Ovary (tissue), 9 donors: ENCODE measurements around the gene ELP4. TPM values are rescaled to one million over a fixed set of nuclear protein-coding genes. Genes with fewer than 3 reads are reported as not detected.

ENCODE experiments used
- DNase-seq, 5 donors: peaks; one replicate each; pipeline ENCODE4 v3.0.0-alpha.2; 2019 to 2020
- H3K27ac ChIP-seq, 2 donors: fragments of 200-600 bp; one replicate each; pipeline versions ENCODE4 v1.5.1 to v1.8.0; 2019 to 2022
- H3K27me3 ChIP-seq: fragments of 200-600 bp; one replicate; pipeline ENCODE4 v1.8.0; 2022
- H3K36me3 ChIP-seq: fragments of 200-600 bp; sonication (generic); one replicate; pipeline ENCODE4 v1.5.1; 2019
- H3K4me1 ChIP-seq: one replicate; pipeline ENCODE4 v1.8.1; 2013; ENCODE audit warnings: mild to moderate bottlenecking, moderate library complexity; ENCODE audit not compliant: insufficient read depth
- H3K4me3 ChIP-seq: fragments of 200-600 bp; sonication (generic); one replicate; pipeline ENCODE4 v1.5.1; 2017
- H3K9me3 ChIP-seq, 2 donors: fragments of 200-600 bp in 1 of 2; sonication (generic) in 1 of 2; one replicate each; pipeline versions ENCODE4 v1.5.1 to v1.8.1; 2013 to 2019; ENCODE audit warnings: mild to moderate bottlenecking in 1 of 2, moderate library complexity in 1 of 2
- CTCF ChIP-seq, 3 donors: fragments of 450-650 bp in 2 of 3; fragments of 200-600 bp in 1 of 3; IDR thresholded peaks; one replicate each; pipeline versions ENCODE4 v1.5.1 to v1.8.0; 2016 to 2022; ENCODE audit warnings: antibody characterized with exemption in 3 of 3, mild to moderate bottlenecking in 1 of 3
- EP300 ChIP-seq: sonication (generic); formaldehyde crosslinking; IDR thresholded peaks from one replicate; pipeline ENCODE4 v1.6.1; 2017; ENCODE audit warnings: antibody characterized with exemption
- POLR2A ChIP-seq: fragments of 450-650 bp; IDR thresholded peaks from one replicate; pipeline ENCODE4 v1.6.1; 2017; ENCODE audit warnings: antibody characterized with exemption, mild to moderate bottlenecking, moderate library complexity
- WGBS, 3 donors: extraction: QIAGEN DNeasy Blood & Tissue Kit in 1 of 3; methylation state at CpG; one replicate each; pipeline versions ENCODE4 v1.1.5 to v1.1.7; 2013 to 2017; 5-methylcytosine and 5-hydroxymethylcytosine counted together
- intact Hi-C, 4 donors: fragments of 100-400 bp; cut with DNase I; formaldehyde crosslinking; loops; one replicate each; pipeline versions ENCODE4 v1.11.0 to v1.15.1; 2022 to 2023
- polyA plus RNA-seq, 2 donors: library from polyadenylated mRNA; stranded (reverse); fragments of 200-250 nt in 1 of 2; fragments of 350-450 nt in 1 of 2; fragmentation: Illumina TruSeq in 1 of 2; extraction: RNeasy Lipid Tissue Mini Kit (QIAGEN cat#74804) in 1 of 2; gene quantifications; one replicate each; pipeline ENCODE4 v1.2.3, GENCODE V29; 2013 to 2014
- total RNA-seq, 7 donors: library from RNA; depleted of rRNA in 2 of 7; stranded (reverse); fragments of >200 nt in 2 of 7; fragmentation: NEBNext Ultra II Directional in 3 of 7; extraction: Animal tissue kit (Norgen Biotek cat#: 25700) in 3 of 7; gene quantifications; one replicate each; pipeline versions ENCODE4 v1.1.0 to v1.2.4, GENCODE V29; 2016 to 2023
- donor health status: DM: no; HTN: no; CAD: no; lungs with moderate emphysema.
- donor health status: DM: no; HTN: no; CAD: no.
- donor health status: Bipolar disorder and iron deficiency.
- donor health status: DM: yes; HTN: yes; CAD: no.
- donor health status: DM: no; HTN: no; CAD: no.
- donor health status: DM: yes; HTN: yes; CAD: no.

ELP4 gene
- total and polyA plus RNA-seq, 9 donors, result 9.7 to 25.8 (median 13.8) TPM

DNA sequence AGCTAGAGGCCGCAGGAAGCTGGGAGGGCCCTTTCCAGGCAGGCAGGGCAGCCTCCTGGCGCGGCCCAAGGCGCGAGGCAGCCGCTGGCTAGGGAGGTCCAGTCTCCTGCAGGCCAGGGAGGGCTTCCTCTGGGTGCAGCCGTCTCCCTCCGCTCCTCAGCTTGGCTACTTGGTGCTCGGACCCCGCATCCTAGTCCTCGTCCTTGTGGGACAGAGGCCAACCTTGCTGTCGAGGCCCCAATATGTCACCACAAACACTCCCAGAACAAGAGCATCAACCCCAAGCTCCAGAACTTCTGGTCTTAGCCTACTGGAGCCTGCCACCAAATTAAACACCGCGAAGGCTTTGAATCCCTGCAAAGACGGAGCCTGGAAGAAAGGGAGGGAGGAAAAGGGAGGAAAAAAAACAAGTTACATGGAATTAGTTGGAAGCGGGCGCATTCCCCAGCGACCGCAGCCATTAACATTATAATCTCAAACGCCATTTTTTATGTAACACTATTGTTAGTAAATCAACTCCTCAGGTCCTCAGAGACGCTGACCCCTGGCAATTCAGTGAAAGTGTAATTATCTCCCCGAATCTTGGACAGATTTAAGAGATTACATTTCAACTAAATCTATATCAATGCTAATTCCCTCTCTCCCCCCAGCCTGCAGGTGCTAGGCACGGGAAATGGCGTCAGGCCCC lies 314.2 kb downstream of the ELP4 start:
- no peak for DNase-seq
- no peaks in the 10 kb centered on the region for H3K27me3 ChIP-seq

DNA sequence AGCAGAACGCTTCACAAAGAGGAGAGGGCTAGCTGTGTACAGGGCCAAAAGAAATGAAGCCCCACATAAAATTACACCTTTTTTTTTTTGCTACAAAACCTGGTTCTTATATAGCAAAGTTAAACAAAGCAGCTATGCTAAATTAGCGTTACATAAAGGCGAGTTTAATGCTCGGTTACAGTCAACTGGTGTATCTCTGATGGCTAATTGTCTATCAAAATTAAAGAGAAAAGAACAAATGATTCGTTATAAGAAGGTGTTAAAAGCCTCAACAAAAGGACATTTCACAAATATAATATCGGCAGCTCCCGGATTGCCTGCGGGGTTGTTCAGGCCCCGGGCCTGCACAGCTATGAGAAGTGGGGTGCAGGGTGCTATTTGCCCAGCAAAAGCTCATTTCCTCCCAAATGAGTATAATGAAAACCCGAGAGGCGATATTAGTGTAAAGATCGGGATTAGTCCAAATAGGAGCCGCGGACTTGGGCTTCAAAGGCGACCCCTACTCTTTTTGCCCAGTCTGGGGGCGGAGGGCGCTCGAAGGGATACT lies 314.8 kb downstream of the ELP4 start:
- intact Hi-C loops, result no loop called here
- no peaks in the 10 kb centered on the region for H3K9me3 ChIP-seq
- TF ChIP-seq EP300, result no peak
- TF ChIP-seq CTCF (IDR thresholded peaks at IDR 0.05), result no peak
- no peak for TF ChIP-seq POLR2A
- H3K36me3 ChIP-seq, result no peaks in the 10 kb centered on the region
- no peak for DNase-seq
- no peak overlapping the region for H3K27ac ChIP-seq
- no peaks in the 10 kb centered on the region for H3K27me3 ChIP-seq
- no peak overlapping the region for H3K4me3 ChIP-seq
- peaks cover 3% of the 10 kb centered on the region for H3K4me1 ChIP-seq
- WGBS, 3 donors, result 9 to 10% (median 9%) methylated on average over 18 of the region's 18 CpGs

More for the DNA sequence above, 314.2 kb downstream of the ELP4 start:
- TF ChIP-seq CTCF (IDR thresholded peaks at IDR 0.05) (no peak), EP300 (no peak), POLR2A (no peak)
- no peak overlapping the region for H3K27ac ChIP-seq
- H3K4me1 ChIP-seq, result peaks cover 3% of the 10 kb centered on the region
- 14 to 15% (median 14%) methylated on average over 24 of the region's 24 CpGs for WGBS, 3 donors
- intact Hi-C loops, result no loop called here
- H3K36me3 ChIP-seq, result no peaks in the 10 kb centered on the region
- H3K4me3 ChIP-seq, result no peak overlapping the region
- no peaks in the 10 kb centered on the region for H3K9me3 ChIP-seq

DNA sequence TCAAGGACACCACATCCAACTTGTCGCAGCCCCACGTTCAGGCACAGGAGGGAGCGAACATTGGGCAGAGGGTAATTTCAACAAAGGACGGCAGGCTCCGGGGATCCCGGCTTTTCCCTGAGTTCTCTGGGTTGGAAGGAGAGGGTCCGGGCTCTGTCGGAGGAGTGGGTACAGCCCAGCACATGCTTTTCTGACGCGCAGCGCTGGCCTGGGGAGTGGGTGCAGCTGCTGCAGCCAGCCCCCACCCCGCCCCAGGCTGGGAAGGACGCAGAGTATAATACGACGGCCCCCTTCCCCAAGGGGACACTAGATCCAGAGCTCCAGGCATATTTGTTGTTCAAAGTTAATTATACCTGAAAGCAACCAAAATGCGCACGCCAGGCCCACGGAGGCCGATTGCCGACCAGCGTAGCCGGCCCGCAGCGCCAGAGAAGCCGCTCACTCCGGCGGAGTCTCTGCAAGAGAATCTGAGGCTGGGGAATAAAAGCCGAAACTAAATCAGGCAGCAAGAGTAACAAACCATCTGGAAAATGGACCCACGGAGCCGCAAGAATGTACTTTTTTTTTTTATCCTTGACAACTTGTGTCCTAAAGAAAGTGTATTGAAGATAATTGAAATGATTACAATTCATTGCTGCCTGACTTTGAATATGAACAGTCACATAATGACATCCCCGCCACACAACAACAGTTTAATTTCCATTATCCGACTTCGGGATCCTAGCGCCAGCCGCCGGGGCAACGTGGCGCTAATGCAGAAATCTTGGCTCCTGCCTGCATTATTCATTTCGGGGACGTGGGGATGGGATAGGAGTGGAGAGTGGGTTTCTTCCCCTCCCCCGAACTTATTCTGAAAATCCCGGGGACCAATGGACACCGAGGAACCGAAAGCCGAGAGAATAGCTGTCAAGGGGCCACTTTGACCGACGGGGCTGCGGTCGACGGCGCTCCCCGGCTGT lies 315.6 kb downstream of the ELP4 start:
- peaks cover 3% of the 10 kb centered on the region for H3K4me1 ChIP-seq
- H3K4me3 ChIP-seq, result no peak overlapping the region
- H3K27me3 ChIP-seq, result no peaks in the 10 kb centered on the region
- no peak overlapping the region for H3K27ac ChIP-seq
- no peak for DNase-seq
- no peak for TF ChIP-seq CTCF (IDR thresholded peaks at IDR 0.05)
- no peak for TF ChIP-seq EP300
- TF ChIP-seq POLR2A, result no peak
- no peaks in the 10 kb centered on the region for H3K9me3 ChIP-seq
- no peaks in the 10 kb centered on the region for H3K36me3 ChIP-seq
- intact Hi-C loops, result no loop called here
- 9% methylated on average over 48 to 52 of the region's 52 CpGs for WGBS, 3 donors

DNA sequence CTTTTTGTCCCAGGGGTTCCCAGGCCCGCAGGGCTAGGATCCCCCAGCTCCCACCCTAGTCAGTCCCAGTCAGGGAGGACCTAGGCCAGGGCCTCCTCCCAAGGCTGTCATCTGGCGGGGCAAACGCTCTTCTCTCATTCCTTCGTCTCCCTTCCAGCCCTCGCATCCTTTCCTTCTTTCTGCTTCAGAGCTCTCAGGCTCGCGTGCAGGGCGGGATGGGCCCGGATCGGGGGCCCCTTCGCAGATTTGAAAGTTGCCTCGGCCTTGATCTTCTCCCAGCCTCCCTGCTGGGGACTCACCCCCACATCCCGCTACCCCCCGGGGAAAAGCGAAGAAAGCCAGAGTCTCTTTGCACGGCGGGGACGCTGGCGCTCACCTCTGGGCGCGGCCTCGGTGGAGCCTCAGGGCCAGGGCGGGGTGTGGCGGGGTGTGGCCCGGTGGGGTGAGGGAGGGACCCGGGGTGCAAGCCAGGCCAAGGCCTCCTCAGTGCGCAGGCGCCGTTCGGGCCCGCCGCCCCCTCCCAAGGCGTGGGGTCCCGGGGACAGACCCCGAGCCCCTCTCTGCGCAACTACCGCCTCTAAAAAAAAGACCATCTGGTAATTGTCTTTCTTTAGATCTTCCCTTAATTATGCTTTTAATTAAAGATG lies 316.4 kb downstream of the ELP4 start:
- intact Hi-C loops, result no loop called here
- DNase-seq, result no peak

More for the DNA sequence above, 316.4 kb downstream of the ELP4 start:
- Histone ChIP-seq H3K9me3 (no peaks in the 10 kb centered on the region), H3K36me3 (no peaks in the 10 kb centered on the region), H3K27me3 (no peaks in the 10 kb centered on the region), H3K4me1 (peaks cover 3% of the 10 kb centered on the region), H3K4me3 (no peak overlapping the region), H3K27ac (no peak overlapping the region)
- WGBS, 3 donors, result 4 to 5% (median 4%) methylated on average over 35 to 37 of the region's 37 CpGs
- no peak for TF ChIP-seq CTCF (IDR thresholded peaks at IDR 0.05)
- no peak for TF ChIP-seq EP300
- no peak for TF ChIP-seq POLR2A
